Gastroesophageal sphincter (tissue), 4 donors: ENCODE data around the gene GTF2IRD2. TPM values are rescaled to one million over a fixed set of nuclear protein-coding genes. Genes with fewer than 3 reads are reported as not detected.

Source experiments
- small RNA-seq, 4 donors: library from RNA; depleted of rRNA; stranded (forward); fragments of <200 nt; gene quantifications; one replicate each; pipeline ENCODE3, GENCODE V24; 2016
- total RNA-seq, 4 donors: library from RNA; depleted of rRNA; stranded (reverse); fragments of >200 nt; gene quantifications; one replicate each; pipeline ENCODE4 v1.1.0, GENCODE V29; 2016

GTF2IRD2 gene
- total RNA-seq, 4 donors from 2014 or later, result 7.9 to 45.6 (median 31.9) TPM

Small RNAs within 50 kb of the gene (small RNA-seq; reads per million reads assigned to genes)
- gene RF00019, result 0 reads per million in 4 donors

Other genes starting within 250 kb of the GTF2IRD2 start
- gene GTF2I, start 193.9 kb downstream of the GTF2IRD2 start, total RNA-seq, result 100 to 1,000 TPM; 116 to 173 (median 154) TPM
- 1 to 10 TPM in 3 of 4 donors, under 1 TPM in 1; 0.93 to 5.7 (median 2.3) TPM for gene NCF1, start 77.6 kb downstream of the GTF2IRD2 start, total RNA-seq
- 10 to 100 TPM in 2 of 4 donors, 1 to 10 TPM in 2; 6.8 to 30.5 (median 14.6) TPM for gene CASTOR2, start 113.1 kb upstream of the GTF2IRD2 start, total RNA-seq
- gene RCC1L, start 222.2 kb upstream of the GTF2IRD2 start, total RNA-seq, result 10 to 100 TPM; 49.5 to 75.0 (median 60.8) TPM
- 100 to 1,000 TPM in 1 of 4 donors, 10 to 100 TPM in 3; 60.1 to 106 (median 71.2) TPM for gene GTF2IRD2B, start 241.0 kb upstream of the GTF2IRD2 start, total RNA-seq